ENCODE results near the gene MRPL47. TPM values are rescaled to one million over a fixed set of nuclear protein-coding genes. Genes with fewer than 3 reads are reported as not detected.

The MRPL47 gene
- total and polyA plus RNA-seq, 10 of the 15 experiments (the other 5 are each of a cell fraction or from before 2014, with no cell fraction given): 40.6 to 237 (median 73.9) TPM

GRCh38 chr3:179546814-179547241, 57.6 kb downstream of the MRPL47 start:
- H3K9me3 ChIP-seq (replicated peaks; ENCODE audit: control insufficient read depth, insufficient read depth, low read length): no peaks in the 10 kb centered on the region
- no peak overlapping the region for H3K27ac ChIP-seq (ENCODE audit: control insufficient read depth, insufficient read depth)
- no peak for ATAC-seq
- no peaks in the 10 kb centered on the region for H3K27me3 ChIP-seq (replicated peaks in 1 of 2; ENCODE audit: control insufficient read depth in 2 of 2, insufficient read depth in 2 of 2, low read length in 1 of 2)
- FAIRE-seq: no peak
- no peak overlapping the region for H3K9ac ChIP-seq (ENCODE audit: control insufficient read depth, insufficient read depth, low read length)
- SMC1A ChIA-PET (ENCODE audit: uncharacterized antibody, unreplicated experiment): no interaction called here
- POLR2A ChIA-PET: no interaction called here
- no peak overlapping the region for H3K4me3 ChIP-seq
- no peaks in the 10 kb centered on the region for H3K36me3 ChIP-seq (ENCODE audit: control insufficient read depth in 2 of 2, insufficient read depth in 2 of 2, low read length in 1 of 2)
- H4K20me1 ChIP-seq (ENCODE audit: control insufficient read depth, insufficient read depth): no peaks in the 10 kb centered on the region
- CTCF ChIA-PET: interaction anchor here (1.1 kb wide), 1 partner anchor 103 kb away, joined by 4 read pairs; no protein-coding TSS in a partner anchor
- intact Hi-C loops (cut with micrococcal nuclease; ENCODE audit: unreplicated experiment) (no loop called here), in situ Hi-C loops (cut with MboI) (no loop called here)
- peaks cover 5% of the 10 kb centered on the region; the same call in 1 of the 2 replicates for H3K4me1 ChIP-seq (ENCODE audit: control insufficient read depth, insufficient read depth, low read length)
- RAD21 ChIA-PET (ENCODE audit: unreplicated experiment): interaction anchor here (0.6 kb wide), 1 partner anchor 9 kb away, joined by 3 read pairs; no protein-coding TSS in a partner anchor
- no peak overlapping the region for H2AFZ ChIP-seq (ENCODE audit: control insufficient read depth, low read depth, low read length)
- TF ChIP-seq ZNF687 (IDR thresholded peaks at IDR 0.05) (no peak), ATF2 (IDR thresholded peaks at IDR 0.05; ENCODE audit: low read length) (no peak), STAT3 (IDR thresholded peaks at IDR 0.05; ENCODE audit: low read depth, low read length) (no peak)
- no TSS peak for BruUV-seq (replicated peaks)
- no peak for DNase-seq (ENCODE audit: low read depth, low spot score)
- no peak overlapping the region for H3K4me2 ChIP-seq (ENCODE audit: control insufficient read depth, insufficient read depth)
- 39% methylated on average over 2 of the region's 2 CpGs for WGBS (ENCODE audit: insufficient coverage, insufficient replicate concordance, low lambda C conversion rate, missing lambda C conversion rate)
- H3K79me2 ChIP-seq (ENCODE audit: control insufficient read depth, insufficient read depth, low read length): no peaks in the 10 kb centered on the region

Data from GM12878 (cell line).